Uterus (tissue), 2 donors: ENCODE measurements around the gene COL27A1.

Experiments
- POLR2A ChIP-seq, 2 donors: fragments of 450-650 bp; IDR thresholded peaks; one replicate each; pipeline ENCODE4 v1.6.1; 2016; ENCODE audit warnings: antibody characterized with exemption in 2 of 2, mild to moderate bottlenecking in 1 of 2, moderate library complexity in 1 of 2
- TF ChIP-seq, protein P1 (sequence below), 4 experiments: fragments of 200-600 bp in 2 of 4; fragments of 450-650 bp in 2 of 4; sonication (generic) in 2 of 4; IDR thresholded peaks; one replicate each; pipeline ENCODE4 v1.5.1; 2016 to 2019; ENCODE audit warnings: antibody characterized with exemption in 4 of 4, mild to moderate bottlenecking in 2 of 4, moderate library complexity in 1 of 4

DNA sequence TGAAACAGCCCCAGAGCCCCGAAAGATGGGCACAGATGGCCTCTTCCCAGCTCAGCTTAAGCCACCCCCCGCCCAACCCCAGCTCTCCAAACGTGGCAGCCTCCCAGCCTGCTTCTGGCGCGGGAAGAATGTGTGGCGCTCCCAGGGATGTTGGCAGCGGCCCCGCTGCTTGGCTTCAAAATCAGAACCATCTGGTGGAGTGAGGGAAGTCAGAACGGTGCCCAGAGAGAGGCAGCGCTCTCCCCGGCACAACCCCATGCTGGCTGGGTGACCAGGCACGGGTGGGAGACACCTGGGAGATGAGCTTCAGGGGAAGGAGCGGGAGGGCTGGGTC lies 94.9 kb downstream of the COL27A1 start:
- TF ChIP-seq, protein P1, sequence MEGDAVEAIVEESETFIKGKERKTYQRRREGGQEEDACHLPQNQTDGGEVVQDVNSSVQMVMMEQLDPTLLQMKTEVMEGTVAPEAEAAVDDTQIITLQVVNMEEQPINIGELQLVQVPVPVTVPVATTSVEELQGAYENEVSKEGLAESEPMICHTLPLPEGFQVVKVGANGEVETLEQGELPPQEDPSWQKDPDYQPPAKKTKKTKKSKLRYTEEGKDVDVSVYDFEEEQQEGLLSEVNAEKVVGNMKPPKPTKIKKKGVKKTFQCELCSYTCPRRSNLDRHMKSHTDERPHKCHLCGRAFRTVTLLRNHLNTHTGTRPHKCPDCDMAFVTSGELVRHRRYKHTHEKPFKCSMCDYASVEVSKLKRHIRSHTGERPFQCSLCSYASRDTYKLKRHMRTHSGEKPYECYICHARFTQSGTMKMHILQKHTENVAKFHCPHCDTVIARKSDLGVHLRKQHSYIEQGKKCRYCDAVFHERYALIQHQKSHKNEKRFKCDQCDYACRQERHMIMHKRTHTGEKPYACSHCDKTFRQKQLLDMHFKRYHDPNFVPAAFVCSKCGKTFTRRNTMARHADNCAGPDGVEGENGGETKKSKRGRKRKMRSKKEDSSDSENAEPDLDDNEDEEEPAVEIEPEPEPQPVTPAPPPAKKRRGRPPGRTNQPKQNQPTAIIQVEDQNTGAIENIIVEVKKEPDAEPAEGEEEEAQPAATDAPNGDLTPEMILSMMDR (IDR thresholded peaks at IDR 0.05), result no peak
- no peak for TF ChIP-seq POLR2A (IDR thresholded peaks at IDR 0.05)
